ENCODE measurements around the gene MNAT1.

- no peak for TF ChIP-seq POLR2A (IDR thresholded peaks at IDR 0.05)
- TF ChIP-seq CTCF (IDR thresholded peaks at IDR 0.05): no peak
Observed at GRCh38 chr14:60981633-60982455, 247.3 kb downstream of the MNAT1 start.

All from testis (tissue), 2 donors.